CD4-positive, alpha-beta T cell treated with Interleukin-1 beta for 1 hour (primary cell): Measurements from ENCODE around the gene SUFU.
"Not testable (repeated sequence)": the region's sequence is repeated elsewhere in the genome, so short reads cannot be mapped to it uniquely, and the experiment has no call there.

ENCODE experiments used
- DNase-seq, 2 donors: peaks; one replicate each; pipeline ENCODE4 v3.0.0-alpha.2; 2020 to 2022

SUFU gene

DNA sequence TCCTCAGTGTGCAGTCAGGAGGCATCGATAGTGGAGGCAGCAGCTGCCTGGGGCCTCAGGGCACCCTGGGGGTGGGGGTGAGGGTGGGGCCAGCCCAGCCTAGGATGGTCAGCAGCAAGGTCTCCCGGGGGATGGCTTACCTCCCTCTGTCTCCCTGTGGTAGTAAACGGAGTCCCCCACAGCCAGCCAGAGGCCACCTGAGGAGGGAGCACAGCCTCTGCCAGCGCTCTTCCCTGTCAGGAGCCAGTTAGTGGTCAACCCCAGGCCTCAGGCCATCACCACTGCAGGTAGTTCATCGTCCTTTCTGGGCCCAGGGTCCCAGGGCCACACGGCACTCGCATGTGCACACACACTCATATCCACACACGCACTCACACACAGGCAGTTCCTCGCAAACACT is 23.4 kb upstream of the SUFU start:
- no peak for DNase-seq

DNA sequence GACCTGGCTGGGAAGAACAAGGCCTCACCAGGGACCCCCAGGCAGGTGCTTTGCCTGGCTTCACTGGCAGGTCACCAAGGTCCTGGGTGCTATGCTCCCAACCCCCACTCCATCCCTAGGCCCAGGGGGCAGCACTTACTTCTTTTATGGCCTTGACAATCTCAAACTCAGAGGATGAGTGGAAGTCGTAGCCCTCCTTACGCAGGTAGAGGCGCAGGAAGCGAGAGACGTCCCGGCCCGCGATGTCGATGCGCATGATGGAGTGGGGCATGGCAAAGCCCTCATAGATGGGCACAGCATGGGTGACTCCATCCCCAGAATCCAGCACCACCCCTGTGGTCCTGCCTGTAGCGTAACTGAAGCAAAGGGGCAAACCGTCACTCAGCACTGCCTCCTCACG is 19.8 kb upstream of the SUFU start:
- DNase-seq = no peak

DNA sequence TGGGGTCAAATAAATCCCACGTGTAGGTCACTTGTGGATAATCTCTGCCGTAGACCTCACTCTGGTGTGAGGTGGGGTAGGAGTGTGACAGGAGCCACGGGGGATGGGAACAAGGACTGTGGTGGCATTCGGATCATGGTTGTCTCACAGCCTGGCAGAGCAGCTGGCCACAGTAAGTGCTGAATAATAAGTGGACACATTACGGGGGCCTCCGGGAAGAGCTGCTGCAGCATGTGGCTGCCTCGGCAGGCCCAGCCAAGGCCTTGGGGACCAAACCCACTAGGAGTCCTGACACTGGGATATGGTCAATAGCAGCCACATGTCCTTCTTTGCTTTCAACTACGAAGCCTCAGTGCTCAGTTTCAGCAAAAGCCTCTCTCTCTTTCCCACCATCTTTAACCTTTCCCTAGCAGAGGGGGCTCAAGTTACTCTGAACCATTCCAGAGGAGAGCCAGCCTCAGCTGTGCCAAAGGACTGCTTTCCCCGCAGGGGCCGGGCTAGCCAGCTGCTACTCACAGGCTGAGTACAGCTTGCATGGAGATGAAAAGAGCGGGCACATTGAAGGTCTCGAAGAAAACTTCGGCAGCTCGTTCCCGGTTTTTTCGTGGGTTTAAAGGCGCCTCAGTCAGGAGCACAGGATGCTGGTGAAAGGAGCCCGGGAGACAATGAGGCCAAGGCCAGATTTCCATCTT is 18.5 kb upstream of the SUFU start:
- no peak for DNase-seq

DNA sequence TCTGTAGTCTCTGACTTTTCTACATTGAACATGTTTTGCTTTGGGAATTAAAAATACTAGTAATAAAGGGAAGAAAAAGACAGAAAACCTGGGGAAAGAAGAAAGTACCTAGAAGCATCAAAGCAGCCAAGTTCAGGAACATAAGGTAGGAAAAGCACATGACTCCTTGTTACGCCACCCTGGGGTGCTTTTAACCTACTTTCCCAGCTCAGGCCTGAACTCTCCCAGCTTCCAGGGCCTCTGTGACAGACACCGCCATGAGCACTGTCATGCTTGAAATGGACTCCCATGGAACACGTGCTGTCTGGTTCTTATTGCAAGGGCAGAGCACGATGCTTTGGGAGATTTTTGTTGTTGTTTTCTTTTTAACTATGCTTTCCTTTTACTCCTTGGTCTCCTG is 12.6 kb upstream of the SUFU start:
- DNase-seq = no peak

DNA sequence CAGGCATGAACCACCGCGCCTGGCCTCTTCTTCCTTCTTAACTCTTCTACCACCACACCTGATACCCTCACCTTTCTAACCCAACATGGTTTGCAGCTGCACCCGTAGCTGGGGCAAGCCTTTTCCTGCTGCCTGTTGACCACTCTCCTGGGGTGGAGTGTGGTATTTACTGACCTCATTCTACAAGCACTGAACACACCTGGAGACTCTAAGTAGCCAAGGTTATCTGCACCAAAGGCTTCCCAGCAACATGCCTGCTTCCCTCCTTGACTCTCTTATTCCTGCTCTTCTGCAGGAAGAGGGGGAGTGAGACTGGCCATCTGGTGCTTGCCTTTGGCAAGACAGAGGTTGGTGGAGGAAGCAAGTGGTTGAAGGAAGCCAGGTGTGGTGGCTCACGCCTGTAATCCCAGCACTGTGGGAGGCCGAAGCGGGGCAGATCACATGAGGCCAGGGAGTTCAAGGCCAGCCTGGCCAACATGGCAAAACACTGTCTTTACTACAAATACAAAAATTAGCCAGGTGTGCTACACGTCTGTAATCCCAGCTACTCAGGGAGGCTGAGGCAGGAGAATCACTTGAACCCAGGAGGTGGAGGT is 11.3 kb upstream of the SUFU start:
- DNase-seq = no peak

DNA sequence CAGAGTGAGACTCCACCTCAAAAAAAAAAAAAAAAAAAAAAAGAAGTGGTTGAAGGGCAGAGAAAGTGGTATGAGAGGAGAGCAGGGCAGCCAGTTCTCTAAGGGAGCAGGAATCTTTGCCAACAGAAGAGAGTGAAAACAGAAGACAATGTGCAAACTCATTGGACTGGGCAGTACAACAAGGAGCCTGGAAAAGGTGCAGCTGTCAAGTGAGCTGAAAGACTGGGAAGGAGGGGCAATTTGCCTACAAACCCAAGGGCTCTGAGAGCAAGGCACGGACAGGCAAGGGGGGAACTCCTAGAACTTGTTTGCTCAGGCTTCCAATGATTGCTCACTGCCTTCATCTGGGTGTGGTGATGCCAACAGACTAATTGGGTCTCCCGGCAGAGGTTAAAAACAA is 10.8 kb upstream of the SUFU start:
- DNase-seq = no peak

DNA sequence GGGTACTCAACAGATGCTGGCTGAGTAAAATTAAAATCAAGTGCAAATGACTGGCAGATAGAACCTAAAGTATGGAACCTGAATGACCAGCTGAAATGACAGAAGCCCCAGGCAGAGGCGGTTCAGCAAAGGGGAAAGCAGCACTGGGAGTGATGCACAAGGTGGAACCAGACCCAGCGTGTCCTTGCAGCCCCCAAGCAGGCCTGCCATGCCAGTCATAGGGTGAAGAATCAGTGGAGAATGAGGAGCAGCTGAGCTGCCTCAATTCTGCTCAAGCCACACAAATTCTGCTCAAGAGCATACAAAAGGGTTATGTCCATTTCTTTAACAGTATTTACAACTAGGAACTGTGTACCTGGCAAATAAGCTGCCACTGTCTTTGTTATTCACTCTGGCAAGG is 10.0 kb upstream of the SUFU start:
- no peak for DNase-seq

DNA sequence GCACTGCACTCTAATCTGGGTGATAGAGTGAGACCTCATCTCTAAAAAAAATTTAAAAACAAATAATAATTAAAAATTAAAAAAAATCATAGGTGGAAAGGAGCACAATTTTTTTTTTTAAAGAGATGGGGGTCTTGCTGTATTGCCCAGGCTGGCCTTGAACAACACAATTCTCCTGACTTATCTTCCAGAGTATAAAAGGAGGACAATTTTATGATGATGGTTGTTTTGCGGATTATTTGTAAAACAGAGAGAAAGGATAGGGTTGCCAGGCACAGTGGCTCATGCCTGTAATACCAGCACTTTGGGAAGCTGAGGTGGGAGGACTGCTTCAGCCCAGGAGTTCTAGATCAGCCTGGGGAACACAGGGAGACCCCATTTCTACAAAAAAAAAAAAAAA is 6.2 kb upstream of the SUFU start:
- DNase-seq = no peak

DNA sequence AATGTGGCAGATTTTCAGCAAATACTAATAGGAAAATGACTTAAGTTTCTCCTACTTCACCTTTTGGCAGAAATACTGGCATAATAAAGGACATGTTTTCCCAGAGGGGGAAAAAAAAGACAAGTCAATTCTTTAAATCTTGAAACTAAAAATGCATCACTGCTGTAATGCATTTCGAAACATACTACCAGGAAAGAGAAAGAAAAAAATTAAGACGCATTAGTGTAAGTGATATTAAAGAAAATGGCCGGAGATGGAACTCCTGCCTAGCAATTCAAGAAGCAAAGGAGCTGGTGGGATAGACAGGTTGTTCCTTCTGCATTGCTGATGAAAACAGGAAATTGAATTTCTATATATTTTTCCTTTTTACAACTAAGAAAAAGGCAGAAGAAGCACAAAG is 4.4 kb upstream of the SUFU start:
- no peak for DNase-seq

DNA sequence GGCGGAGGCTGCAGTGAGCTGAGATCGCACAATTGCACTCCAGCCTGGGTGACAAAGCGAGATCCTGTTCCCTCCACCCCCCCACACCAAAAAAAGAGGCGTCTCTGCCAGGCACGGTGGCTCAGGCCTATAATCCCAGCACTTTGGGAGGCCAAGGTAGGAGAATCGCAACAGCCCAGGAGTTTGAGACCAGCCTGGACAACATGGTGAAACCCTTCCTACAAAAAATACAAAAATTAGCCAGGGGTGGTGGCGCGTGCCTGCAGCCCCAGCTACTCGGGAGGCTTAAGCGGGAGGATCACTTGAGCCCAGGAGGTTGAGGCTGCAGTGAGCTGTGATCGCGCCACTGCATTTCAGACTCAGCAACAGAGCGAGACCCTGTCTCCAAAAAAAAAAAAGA is 3.1 kb upstream of the SUFU start:
- not testable (repeated sequence) for DNase-seq

DNA sequence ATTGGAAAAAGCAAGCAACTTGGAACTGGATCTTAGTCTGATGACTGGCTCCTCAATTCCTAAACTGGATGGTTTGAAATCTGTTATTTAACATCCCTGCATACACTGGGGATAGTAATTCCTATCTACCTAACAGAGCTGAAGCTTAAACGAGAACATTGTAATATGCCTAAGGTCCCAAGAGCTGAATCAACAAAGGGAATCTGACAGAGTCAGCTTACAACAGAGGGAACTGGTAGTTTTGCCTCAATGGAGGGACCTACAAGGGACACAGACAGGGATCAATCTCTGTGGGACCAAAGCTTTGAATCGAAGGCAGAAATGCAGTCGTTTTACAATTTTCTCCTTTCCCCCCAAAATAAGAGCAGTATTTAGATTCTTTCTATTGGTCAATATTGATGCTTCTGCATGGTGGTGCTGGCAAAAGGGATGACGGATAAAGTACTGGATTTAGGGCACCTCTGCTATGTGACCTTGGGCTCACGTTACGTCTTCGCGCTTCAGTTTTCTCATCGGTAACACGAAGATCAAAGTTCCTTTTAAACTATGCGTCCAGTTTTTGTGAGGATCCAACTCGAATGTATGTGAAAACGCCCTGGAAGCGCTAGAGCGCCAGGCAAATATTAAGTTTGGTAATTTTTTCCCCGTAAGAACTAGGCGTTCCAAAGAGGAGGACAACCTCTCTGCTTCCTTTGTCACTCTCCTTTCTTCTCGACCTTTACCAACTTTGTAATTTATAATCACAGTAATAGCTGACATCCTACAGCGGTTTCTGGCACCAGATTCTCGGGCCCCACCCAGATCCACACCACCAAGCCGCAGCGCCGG is 2.4 kb upstream of the SUFU start:
- no peak for DNase-seq

DNA sequence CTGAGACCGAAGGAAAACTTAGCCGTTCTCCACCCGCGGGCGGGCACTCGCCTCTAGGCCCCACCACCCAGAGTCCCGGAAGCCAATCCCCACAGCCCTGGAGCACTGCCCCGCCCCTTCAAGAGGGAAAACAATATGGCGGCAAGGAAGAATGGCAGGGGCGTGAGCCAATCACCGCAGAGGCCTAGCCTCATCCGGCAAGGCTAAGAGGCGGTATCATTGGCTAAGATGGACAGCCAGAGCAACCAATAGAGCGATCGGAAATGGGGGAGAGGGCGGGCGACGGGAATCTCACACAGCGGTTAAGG is 1.8 kb upstream of the SUFU start:
- peak; percentile 99 for DNase-seq

DNA sequence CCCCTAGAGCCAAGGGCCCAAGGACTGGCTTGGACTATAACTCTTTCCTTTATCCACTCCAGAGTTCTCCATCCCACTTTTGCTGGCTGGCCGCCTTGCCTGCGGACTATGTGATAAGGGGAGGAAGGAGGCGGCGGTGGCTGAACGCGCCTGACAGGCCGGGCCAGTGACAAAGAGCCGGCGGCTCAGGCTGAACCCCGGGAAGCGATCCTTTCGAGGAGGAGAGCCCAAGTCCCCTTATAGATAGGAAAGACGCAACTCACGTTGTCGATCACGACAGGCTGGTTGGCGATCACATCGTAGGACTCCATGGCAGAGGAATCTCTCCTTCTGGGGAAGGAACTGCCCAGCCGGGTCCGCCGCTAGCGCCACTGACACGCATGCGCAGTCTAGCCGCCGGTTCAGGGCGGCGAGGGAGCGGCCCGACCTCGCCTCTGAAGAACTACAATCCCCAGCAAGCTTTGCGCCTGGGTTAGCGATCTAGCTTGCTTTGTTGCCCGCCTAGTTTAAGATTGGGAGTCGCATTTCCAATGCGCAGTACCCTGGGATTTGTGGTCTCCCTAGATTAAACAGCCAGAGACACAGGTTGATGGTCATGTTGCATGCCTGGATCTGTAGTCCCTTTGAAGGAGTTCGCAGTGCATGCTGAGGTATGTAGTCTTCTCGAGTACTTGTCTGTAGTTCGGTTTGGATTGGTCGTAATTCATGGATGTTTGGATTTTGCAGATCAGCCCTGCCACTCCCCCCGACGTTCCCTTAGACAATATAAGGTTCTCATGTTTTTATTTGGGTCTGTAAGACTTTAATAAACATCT is 1.2 kb upstream of the SUFU start, which contains the start of gene ACTR1A:
Gene ACTR1A (minus strand): TSS at position 376 of the 815 bp plus-strand sequence. CDS start 65 bp downstream, at position 311.
- DNase-seq = peak; percentile 96 to 97

DNA sequence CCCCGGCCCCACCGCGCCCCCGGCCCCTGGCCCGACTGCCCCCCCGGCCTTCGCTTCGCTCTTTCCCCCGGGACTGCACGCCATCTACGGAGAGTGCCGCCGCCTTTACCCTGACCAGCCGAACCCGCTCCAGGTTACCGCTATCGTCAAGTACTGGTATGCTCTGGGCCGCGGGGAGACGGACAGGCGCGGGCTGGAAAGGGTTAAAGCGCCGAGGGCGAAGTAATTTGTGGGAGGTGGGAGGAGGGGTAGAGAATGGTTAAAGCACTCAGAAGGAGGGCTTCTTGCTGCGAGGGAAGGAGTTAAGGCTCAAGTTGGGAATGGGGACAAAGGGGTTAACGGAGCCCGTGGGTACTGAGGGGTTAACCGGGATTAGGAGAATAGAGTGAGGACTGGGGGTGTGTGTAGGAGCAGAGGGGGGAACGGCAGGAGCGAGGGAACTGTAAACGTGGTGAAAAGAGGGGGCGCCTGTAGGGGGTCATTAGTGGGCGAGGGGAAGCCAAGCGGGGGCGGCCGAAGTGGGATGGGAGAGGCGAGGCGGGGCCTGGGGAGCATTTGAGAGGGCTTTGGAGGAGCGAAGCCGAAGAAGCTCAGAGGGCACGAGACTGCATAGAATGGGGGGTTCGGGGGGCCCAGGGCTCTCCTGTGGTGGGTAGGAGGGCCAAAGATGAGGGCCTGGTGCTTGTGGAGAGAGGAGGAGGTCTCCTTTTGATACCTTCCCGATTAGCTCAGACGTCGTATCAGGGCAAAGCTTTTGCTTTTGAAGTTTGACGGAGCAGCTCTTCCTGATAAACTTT is 605 bp downstream of the SUFU start:
- peak; percentile 1 to 26 for DNase-seq

DNA sequence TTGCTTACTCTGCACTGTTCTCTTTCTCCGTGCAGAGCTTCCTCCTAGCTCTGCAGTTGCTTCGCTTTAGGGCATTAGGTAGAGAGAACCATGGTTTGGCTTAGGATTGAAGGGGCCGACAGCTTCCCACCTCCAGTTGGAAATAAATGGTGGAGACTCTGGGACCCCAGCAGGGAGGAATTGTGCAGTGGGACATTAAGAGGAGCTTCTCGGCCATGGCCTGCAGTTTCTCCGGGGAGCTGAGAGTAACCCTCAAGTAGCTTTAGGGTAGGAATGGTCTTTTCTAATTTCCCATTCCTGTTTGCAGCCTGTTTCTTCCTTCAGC is 1.2 kb downstream of the SUFU start:
- DNase-seq = no peak

DNA sequence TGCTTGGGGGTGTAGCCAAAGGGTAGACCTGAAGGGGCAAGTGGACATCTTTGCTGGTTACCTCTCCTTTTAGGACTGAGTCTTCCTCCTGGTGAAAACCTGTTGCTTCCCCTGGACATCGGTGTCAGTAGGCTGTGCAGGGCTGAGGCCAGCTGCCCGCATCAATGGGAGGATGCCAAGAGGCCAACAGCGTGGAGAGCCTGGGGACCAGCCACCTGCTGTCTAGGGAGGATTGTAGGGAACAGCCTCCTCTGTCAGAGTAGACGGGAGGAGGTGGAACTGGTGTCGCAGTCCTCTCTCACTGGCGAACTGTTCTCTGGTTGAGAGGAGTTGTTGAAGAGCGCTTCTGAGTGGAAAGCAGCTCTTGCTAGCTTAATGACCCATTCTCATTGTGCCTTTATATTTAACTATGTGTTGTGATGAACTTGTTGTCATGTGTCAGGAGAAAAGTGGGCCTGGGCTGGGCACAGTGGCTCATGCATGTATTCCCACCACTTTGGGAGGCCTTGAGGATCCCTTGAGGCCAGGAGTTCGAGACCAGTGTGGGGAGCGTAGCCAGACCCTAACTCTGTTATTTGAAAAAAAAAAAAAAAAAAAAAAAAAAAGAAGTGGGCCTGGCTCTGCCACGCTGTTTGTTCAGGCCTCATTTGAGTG is 1.8 kb downstream of the SUFU start:
- no peak for DNase-seq

DNA sequence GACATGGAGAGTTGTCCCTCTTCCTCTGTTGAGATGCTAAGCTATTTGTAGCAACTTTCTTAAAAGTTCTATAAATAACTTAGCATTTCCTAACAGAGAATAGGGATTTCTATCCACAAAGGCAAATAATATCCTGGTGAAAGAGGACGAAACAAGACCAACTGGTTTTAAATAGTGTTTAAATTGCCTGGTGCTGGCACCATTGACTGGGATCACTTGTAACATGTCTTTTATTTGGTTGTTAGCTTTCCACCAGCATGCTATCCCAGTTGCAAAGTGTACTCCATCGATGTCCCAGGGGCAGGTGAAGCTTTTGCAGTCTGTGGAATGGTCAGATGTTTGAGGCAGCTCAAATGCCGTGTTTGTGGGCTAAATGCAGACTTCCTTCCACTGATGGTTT is 3.7 kb downstream of the SUFU start:
- DNase-seq = no peak

DNA sequence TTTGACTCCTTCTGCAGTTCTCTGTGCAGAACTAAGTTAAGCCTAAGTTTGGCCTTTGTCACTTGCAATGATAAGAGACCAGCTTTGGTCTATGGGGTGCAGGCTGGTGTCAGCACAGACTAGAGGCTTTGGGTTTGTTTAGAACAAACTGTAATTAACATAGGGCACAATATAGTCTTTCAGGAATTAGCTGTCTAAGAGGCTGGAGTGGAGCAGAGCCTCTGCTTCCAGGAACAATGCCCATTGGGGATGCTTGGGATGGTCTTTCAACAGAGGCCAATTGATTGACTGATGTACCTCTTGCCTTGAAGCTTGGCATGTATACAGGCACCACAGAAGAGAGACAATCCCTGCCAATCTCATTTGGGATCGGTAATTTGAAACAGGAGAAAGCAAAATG is 4.7 kb downstream of the SUFU start:
- no peak for DNase-seq

DNA sequence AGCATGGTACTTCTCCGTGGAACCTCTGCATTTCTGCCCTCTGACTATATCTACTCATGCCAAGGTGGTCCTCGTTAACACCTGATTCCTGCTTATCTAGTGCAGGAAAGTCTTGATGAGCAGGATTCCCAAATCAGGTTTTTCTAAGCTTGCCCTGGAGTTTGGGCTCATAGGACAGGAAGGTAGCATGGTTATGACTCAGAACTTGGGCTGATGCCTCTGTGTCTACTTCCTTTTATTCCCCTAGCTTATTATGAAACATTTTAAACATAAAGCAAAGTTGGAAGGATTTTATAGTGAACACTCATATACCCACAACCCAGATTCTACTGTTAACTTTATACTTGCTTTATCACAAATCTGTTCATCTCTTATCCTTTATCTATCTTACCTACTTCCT is 5.6 kb downstream of the SUFU start:
- DNase-seq = peak in 1 of 2 donors; percentile 2

DNA sequence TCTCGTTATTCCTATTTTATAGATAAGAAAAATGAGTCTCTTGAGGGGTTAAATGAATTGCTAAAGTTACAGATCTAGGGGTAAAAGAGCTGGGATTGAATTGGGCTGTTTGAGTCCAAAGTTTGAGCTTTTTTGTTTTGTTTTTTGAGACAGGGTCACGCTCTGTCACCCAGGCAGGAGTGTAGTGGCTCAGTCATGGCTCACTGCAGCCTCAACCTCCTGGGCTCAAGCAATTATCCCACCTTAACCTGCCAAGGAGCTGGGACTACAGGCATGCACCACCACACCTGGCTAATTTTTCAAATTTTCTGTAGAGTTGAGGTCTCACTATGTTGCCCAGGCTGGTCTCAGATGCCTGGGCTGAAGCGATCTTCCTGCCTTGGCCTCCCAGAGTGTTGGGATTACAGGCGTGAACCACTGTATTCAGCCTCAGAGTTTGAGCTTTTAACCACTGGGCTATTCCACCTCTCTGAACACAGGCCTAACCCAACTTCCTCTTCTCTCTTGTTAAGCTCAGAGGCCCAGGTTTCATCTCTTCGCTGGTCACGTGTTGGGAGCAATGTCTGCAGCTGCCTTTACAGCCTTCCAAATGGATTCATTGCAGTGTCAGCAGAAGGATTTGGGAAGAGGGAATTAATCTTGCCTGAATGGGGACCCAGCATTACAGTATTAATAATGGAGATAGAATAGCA is 8.0 kb downstream of the SUFU start:
- DNase-seq = peak in 1 of 2 donors; percentile 30
